ENCODE measurements around the gene R3HCC1L.

R3HCC1L gene

GRCh38 chr10:98293550-98294269 is 159.3 kb downstream of the R3HCC1L start:
- no peak overlapping the region for H3K27ac ChIP-seq (ENCODE audit: poor library complexity, severe bottlenecking)
- peaks cover 7% of the 10 kb centered on the region for H3K4me1 ChIP-seq (ENCODE audit: insufficient read depth, poor library complexity, severe bottlenecking)
- no peaks in the 10 kb centered on the region for H3K36me3 ChIP-seq (ENCODE audit: low read depth)
- no peak overlapping the region for H3K4me3 ChIP-seq (ENCODE audit: severe bottlenecking)
- no peak for TF ChIP-seq CTCF (IDR thresholded peaks at IDR 0.05; ENCODE audit: poor library complexity, severe bottlenecking)
- no peaks in the 10 kb centered on the region for H3K27me3 ChIP-seq (ENCODE audit: insufficient read depth, poor library complexity, severe bottlenecking)
- H3K9me3 ChIP-seq (ENCODE audit: severe bottlenecking): no peaks in the 10 kb centered on the region
- ATAC-seq (ENCODE audit: low read depth) (no peak), DNase-seq (ENCODE audit: low spot score) (no peak)

GRCh38 chr10:98294270-98294627 is 159.8 kb downstream of the R3HCC1L start:
- Histone ChIP-seq H3K9me3 (ENCODE audit: severe bottlenecking) (no peaks in the 10 kb centered on the region), H3K27me3 (ENCODE audit: insufficient read depth, poor library complexity, severe bottlenecking) (no peaks in the 10 kb centered on the region), H3K27ac (ENCODE audit: poor library complexity, severe bottlenecking) (no peak overlapping the region), H3K4me1 (ENCODE audit: insufficient read depth, poor library complexity, severe bottlenecking) (peaks cover 7% of the 10 kb centered on the region), H3K36me3 (ENCODE audit: low read depth) (no peaks in the 10 kb centered on the region), H3K4me3 (ENCODE audit: severe bottlenecking) (no peak overlapping the region)
- no peak for DNase-seq (ENCODE audit: low spot score)
- no peak for ATAC-seq (ENCODE audit: low read depth)
- TF ChIP-seq CTCF (IDR thresholded peaks at IDR 0.05; ENCODE audit: poor library complexity, severe bottlenecking): no peak
